CD4-positive, alpha-beta T cell (primary cell): Measurements from ENCODE around the gene BTN1A1. TPM values are rescaled to one million over a fixed set of nuclear protein-coding genes. Genes with fewer than 3 reads are reported as not detected.

Source experiments
- ATAC-seq: fragments of 200-7000 bp; cut with Tn5 transposase; one replicate; pipeline ENCODE4 v1.10.0; 2022; ENCODE audit warnings: mild to moderate bottlenecking; ENCODE audit not compliant: poor library complexity
- CTCF ChIA-PET: fragments of 350-600 bp; sonication (Branson Sonifier 250); formaldehyde crosslinking; loops from one replicate; lab custom pipeline; 2021; ENCODE audit warnings: antibody characterized with exemption, inconsistent platforms; lab: Charles Lee
- POLR2A ChIA-PET: fragments of 350-600 bp; sonication (Branson Sonifier 250); formaldehyde crosslinking; loops from one replicate; lab custom pipeline; 2021; ENCODE audit warnings: antibody characterized with exemption, inconsistent platforms; lab: Charles Lee
- DNase-seq, 14 experiments: peaks; one replicate each; pipeline ENCODE4 v3.0.0-alpha.2; 2013 to 2020; ENCODE audit warnings: mixed read lengths in 2 of 14
- H3K27ac ChIP-seq, 2 donors: one replicate each; pipeline versions ENCODE4 v1.5.1 to v1.7.0; 2013; ENCODE audit warnings: low read length in 2 of 2, low read depth in 1 of 2, mild to moderate bottlenecking in 1 of 2
- H3K27me3 ChIP-seq, 2 experiments: 1 replicate in 1 of 2; 2 replicates in 1 of 2; pipeline versions ENCODE4 v1.6.1 to v1.7.0; 2013; ENCODE audit warnings: low read length in 2 of 2, control low read depth in 1 of 2, mild to moderate bottlenecking in 1 of 2, moderate library complexity in 1 of 2; ENCODE audit not compliant: insufficient read depth in 2 of 2, control insufficient read depth in 1 of 2
- H3K36me3 ChIP-seq: one replicate; pipeline ENCODE4 v1.6.1; 2013; ENCODE audit warnings: low read length, control low read depth; ENCODE audit not compliant: insufficient read depth
- H3K4me1 ChIP-seq: one replicate; pipeline ENCODE4 v1.6.1; 2013; ENCODE audit warnings: low read length, control low read depth; ENCODE audit not compliant: insufficient read depth
- H3K4me3 ChIP-seq: one replicate; pipeline ENCODE4 v1.5.1; 2013; ENCODE audit warnings: mild to moderate bottlenecking, low read length, moderate library complexity
- H3K9me3 ChIP-seq, 2 experiments: 1 replicate in 1 of 2; 2 replicates in 1 of 2; pipeline versions ENCODE4 v1.6.1 to v1.7.0; 2013; ENCODE audit warnings: low read length in 2 of 2, mild to moderate bottlenecking in 2 of 2, control low read depth in 1 of 2, moderate library complexity in 1 of 2; ENCODE audit not compliant: control insufficient read depth in 1 of 2, insufficient read depth in 1 of 2
- H3K27ac Mint-ChIP-seq: one replicate; pipeline ENCODE4 v1.8.0; 2020; ENCODE audit warnings: mixed read lengths
- H3K27me3 Mint-ChIP-seq: one replicate; pipeline ENCODE4 v1.8.0; 2021; ENCODE audit warnings: mixed read lengths
- H3K36me3 Mint-ChIP-seq: one replicate; pipeline ENCODE4 v1.8.0; 2021; ENCODE audit warnings: low read depth, mixed read lengths
- H3K4me1 Mint-ChIP-seq: one replicate; pipeline ENCODE4 v1.8.0; 2021; ENCODE audit warnings: low read depth, mixed read lengths
- H3K4me3 Mint-ChIP-seq: one replicate; pipeline ENCODE4 v1.8.0; 2020; ENCODE audit warnings: mild to moderate bottlenecking, mixed read lengths
- H3K9me3 Mint-ChIP-seq: one replicate; pipeline ENCODE4 v1.8.0; 2020; ENCODE audit warnings: mixed read lengths
- CTCF ChIP-seq: fragments of 200-600 bp; IDR thresholded peaks from one replicate; pipeline ENCODE4 v1.8.0; 2022; ENCODE audit warnings: antibody characterized with exemption, mild to moderate bottlenecking
- intact Hi-C, 2 experiments: fragments of 100-400 bp; cut with DNase I in 1 of 2; cut with micrococcal nuclease in 1 of 2; formaldehyde crosslinking; loops; one replicate each; pipeline versions ENCODE4 v1.15.1 to v1.9.0; 2023 to 2025; cut with DNase I, micrococcal nuclease
- total RNA-seq, 174 experiments: library from RNA in 2 of 174; stranded (reverse) in 2 of 174; gene quantifications; one replicate each; pipeline ENCODE4 v1.2.3 and lab custom pipeline; 2021 to 2026

The BTN1A1 gene
- total RNA-seq, 2 experiments from 2014 or later = not detected

- Mint-ChIP-seq H3K27me3 (peaks cover 8% of the 10 kb centered on the region), H3K27ac (no peak overlapping the region), H3K4me3 (no peak overlapping the region), H3K36me3 (peaks cover 10% of the 10 kb centered on the region), H3K9me3 (no peaks in the 10 kb centered on the region), H3K4me1 (peaks cover 25% of the 10 kb centered on the region)
- H3K27me3 ChIP-seq = no peaks in the 10 kb centered on the region
- H3K4me1 ChIP-seq = peaks cover 31% of the 10 kb centered on the region
- TF ChIP-seq CTCF = no peak
- no peaks in the 10 kb centered on the region for H3K9me3 ChIP-seq
- H3K27ac ChIP-seq = no peak overlapping the region
- intact Hi-C loops = loop anchor here (1.0 to 5.0 kb wide), 6 partner anchors 13 to 383 kb away; no protein-coding TSS in a partner anchor
- DNase-seq (peak in 11 of 14 experiments; percentile 19 to 81 (median 57)), ATAC-seq (peak; percentile 56)
- ChIA-PET CTCF (interaction anchor here (0.8 to 1.7 kb wide), 2 partner anchors 10 to 14 kb away, joined by 4 to 5 read pairs; no protein-coding TSS in a partner anchor), POLR2A (interaction anchor here (0.9 to 7.2 kb wide), 22 partner anchors 9 to 1317 kb away, joined by 3 to 113 read pairs (median 4); partner anchors contain the start of gene HMGN4)
- H3K4me3 ChIP-seq = peak overlapping the region; percentile 60
- H3K36me3 ChIP-seq = no peaks in the 10 kb centered on the region
Measured at GRCh38 chr6:26554697-26555504, 54.8 kb downstream of the BTN1A1 start.

GRCh38 chr6:26555505-26556262 lies 55.6 kb downstream of the BTN1A1 start:
- H3K36me3 ChIP-seq = no peaks in the 10 kb centered on the region
- CTCF ChIA-PET = interaction anchor here (0.8 to 1.7 kb wide), 3 partner anchors 11 to 214 kb away, joined by 3 to 4 read pairs (median 4); no protein-coding TSS in a partner anchor
- H3K27me3 ChIP-seq = no peaks in the 10 kb centered on the region
- ATAC-seq (no peak), DNase-seq (no peak)
- no peaks in the 10 kb centered on the region for H3K9me3 ChIP-seq
- H3K27ac Mint-ChIP-seq = peak overlapping the region; percentile 85
- no peak overlapping the region for H3K4me3 ChIP-seq
- H3K4me1 Mint-ChIP-seq = peaks cover 18% of the 10 kb centered on the region
- POLR2A ChIA-PET = interaction anchor here (1.0 to 7.2 kb wide), 13 partner anchors 13 to 578 kb away, joined by 3 to 113 read pairs (median 12); partner anchors contain the start of gene HMGN4
- H3K4me3 Mint-ChIP-seq = peak overlapping the region; percentile 83
- H3K27ac ChIP-seq = no peak overlapping the region
- peaks cover 23% of the 10 kb centered on the region for H3K4me1 ChIP-seq
- H3K36me3 Mint-ChIP-seq = peaks cover 10% of the 10 kb centered on the region
- no peak for TF ChIP-seq CTCF
- intact Hi-C loops = loop anchor here in 1 of 2 experiments (2.0 kb wide), 1 partner anchor 33 kb away; no protein-coding TSS in a partner anchor
- peaks cover 8% of the 10 kb centered on the region for H3K27me3 Mint-ChIP-seq
- H3K9me3 Mint-ChIP-seq = no peaks in the 10 kb centered on the region
